Measurements from ENCODE around the gene PRKAG1. TPM values are rescaled to one million over a fixed set of nuclear protein-coding genes. Genes with fewer than 3 reads are reported as not detected.
A peak's percentile ranks its signal among the peaks of the same experiment; 100 is the strongest.

The PRKAG1 gene
- total and polyA plus RNA-seq, 10 of the 15 experiments (the other 5 are each of a cell fraction or from before 2014, with no cell fraction given): 44.5 to 91.6 (median 60.9) TPM

DNA sequence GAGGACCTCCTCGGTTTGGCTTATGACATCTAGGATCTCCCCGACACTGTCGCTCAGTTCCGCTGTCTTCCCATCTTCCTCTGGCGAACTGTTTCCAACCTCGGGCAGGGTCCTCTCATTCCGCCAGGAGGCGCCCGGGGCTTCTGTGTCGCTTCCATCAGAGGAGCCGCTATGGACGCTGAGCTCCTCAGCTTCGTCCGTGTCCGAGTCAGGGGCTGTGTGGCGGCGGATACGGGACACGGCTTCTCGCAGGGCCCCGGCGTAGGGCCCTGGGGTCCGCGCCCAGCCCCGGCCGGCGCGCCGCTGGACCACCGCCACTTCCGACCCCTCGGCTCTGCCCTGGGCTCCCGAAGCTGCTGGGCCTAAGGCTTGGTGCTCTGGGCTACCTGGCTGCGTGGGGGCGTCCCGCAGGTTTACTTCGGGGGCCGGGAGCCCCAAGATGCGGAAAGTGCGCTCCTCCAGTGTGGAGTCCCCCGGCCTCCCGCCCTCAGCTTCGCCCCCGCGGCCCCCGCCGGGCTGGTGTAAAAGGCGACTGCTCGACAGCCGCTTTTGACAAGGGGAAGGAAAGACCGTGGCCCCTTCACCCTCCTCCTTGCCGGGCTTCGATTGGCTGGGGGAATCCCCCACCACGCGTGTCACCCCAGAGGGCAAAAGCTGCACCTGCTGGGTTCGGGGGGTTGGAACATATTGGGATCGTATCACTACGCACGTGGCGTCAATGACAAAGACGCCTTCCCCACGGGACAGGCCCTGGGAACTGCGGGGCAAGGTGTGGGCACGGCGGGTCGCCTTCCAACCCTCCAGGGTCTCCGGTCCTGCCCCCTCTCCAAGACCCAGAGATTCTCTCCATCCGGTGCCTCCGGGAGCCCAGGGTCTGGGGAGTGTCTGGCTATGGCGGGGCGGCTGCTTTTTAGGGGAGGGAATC, 21.5 kb downstream of the PRKAG1 start (continued):
- TF ChIP-seq, protein P1, sequence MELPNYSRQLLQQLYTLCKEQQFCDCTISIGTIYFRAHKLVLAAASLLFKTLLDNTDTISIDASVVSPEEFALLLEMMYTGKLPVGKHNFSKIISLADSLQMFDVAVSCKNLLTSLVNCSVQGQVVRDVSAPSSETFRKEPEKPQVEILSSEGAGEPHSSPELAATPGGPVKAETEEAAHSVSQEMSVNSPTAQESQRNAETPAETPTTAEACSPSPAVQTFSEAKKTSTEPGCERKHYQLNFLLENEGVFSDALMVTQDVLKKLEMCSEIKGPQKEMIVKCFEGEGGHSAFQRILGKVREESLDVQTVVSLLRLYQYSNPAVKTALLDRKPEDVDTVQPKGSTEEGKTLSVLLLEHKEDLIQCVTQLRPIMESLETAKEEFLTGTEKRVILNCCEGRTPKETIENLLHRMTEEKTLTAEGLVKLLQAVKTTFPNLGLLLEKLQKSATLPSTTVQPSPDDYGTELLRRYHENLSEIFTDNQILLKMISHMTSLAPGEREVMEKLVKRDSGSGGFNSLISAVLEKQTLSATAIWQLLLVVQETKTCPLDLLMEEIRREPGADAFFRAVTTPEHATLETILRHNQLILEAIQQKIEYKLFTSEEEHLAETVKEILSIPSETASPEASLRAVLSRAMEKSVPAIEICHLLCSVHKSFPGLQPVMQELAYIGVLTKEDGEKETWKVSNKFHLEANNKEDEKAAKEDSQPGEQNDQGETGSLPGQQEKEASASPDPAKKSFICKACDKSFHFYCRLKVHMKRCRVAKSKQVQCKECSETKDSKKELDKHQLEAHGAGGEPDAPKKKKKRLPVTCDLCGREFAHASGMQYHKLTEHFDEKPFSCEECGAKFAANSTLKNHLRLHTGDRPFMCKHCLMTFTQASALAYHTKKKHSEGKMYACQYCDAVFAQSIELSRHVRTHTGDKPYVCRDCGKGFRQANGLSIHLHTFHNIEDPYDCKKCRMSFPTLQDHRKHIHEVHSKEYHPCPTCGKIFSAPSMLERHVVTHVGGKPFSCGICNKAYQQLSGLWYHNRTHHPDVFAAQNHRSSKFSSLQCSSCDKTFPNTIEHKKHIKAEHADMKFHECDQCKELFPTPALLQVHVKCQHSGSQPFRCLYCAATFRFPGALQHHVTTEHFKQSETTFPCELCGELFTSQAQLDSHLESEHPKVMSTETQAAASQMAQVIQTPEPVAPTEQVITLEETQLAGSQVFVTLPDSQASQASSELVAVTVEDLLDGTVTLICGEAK (IDR thresholded peaks at IDR 0.05; ENCODE audit: borderline replicate concordance): no peak
- TF ChIP-seq CEBPB (IDR thresholded peaks at IDR 0.05; ENCODE audit: borderline replicate concordance in 1 of 2, low read depth in 2 of 2, low read length in 2 of 2): no peak
- TF ChIP-seq, protein P2, sequence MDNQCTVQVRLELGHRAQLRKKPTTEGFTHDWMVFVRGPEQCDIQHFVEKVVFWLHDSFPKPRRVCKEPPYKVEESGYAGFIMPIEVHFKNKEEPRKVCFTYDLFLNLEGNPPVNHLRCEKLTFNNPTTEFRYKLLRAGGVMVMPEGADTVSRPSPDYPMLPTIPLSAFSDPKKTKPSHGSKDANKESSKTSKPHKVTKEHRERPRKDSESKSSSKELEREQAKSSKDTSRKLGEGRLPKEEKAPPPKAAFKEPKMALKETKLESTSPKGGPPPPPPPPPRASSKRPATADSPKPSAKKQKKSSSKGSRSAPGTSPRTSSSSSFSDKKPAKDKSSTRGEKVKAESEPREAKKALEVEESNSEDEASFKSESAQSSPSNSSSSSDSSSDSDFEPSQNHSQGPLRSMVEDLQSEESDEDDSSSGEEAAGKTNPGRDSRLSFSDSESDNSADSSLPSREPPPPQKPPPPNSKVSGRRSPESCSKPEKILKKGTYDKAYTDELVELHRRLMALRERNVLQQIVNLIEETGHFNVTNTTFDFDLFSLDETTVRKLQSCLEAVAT (IDR thresholded peaks at IDR 0.05): no peak
- no peak for TF ChIP-seq SUPT20H (IDR thresholded peaks at IDR 0.05; ENCODE audit: borderline replicate concordance, control insufficient read depth, low read depth, low read length)
- TF ChIP-seq TBL1XR1 (IDR thresholded peaks at IDR 0.05; ENCODE audit: low read depth, low read length): no peak
- TF ChIP-seq SPI1 (IDR thresholded peaks at IDR 0.05; ENCODE audit: borderline replicate concordance, insufficient read depth, low read depth, low read length): peak; percentile 12; the same call in 1 of the 2 replicates
- peak in 1 of 2 experiments; percentile 45; a peak in 1 of 4 replicates for TF ChIP-seq BHLHE40 (IDR thresholded peaks at IDR 0.05; ENCODE audit: borderline replicate concordance in 1 of 2, low read depth in 2 of 2, low read length in 1 of 2)
- no peak for TF ChIP-seq SREBF1 (IDR thresholded peaks at IDR 0.05; ENCODE audit: low read length)
- TF ChIP-seq YBX1 (IDR thresholded peaks at IDR 0.05): no peak
- TF ChIP-seq LARP7 (IDR thresholded peaks at IDR 0.05): 0 out of 2 replicates have a peak, but pooled peaks have one; percentile 51
- no peak for TF ChIP-seq WRNIP1 (IDR thresholded peaks at IDR 0.05; ENCODE audit: borderline replicate concordance, low read depth, low read length)
- TF ChIP-seq HDAC2 (IDR thresholded peaks at IDR 0.05): no peak
- TF ChIP-seq RBBP5 (conservative IDR thresholded peaks at IDR 0.05): no peak
- TF ChIP-seq, protein P3, sequence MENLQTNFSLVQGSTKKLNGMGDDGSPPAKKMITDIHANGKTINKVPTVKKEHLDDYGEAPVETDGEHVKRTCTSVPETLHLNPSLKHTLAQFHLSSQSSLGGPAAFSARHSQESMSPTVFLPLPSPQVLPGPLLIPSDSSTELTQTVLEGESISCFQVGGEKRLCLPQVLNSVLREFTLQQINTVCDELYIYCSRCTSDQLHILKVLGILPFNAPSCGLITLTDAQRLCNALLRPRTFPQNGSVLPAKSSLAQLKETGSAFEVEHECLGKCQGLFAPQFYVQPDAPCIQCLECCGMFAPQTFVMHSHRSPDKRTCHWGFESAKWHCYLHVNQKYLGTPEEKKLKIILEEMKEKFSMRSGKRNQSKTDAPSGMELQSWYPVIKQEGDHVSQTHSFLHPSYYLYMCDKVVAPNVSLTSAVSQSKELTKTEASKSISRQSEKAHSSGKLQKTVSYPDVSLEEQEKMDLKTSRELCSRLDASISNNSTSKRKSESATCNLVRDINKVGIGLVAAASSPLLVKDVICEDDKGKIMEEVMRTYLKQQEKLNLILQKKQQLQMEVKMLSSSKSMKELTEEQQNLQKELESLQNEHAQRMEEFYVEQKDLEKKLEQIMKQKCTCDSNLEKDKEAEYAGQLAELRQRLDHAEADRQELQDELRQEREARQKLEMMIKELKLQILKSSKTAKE (IDR thresholded peaks at IDR 0.05; ENCODE audit: low read depth, poor library complexity, severe bottlenecking): no peak
- peak; percentile 83 for TF ChIP-seq YY1 (IDR thresholded peaks at IDR 0.05; ENCODE audit: low read depth, low read length)
- TF ChIP-seq TCF3 (IDR thresholded peaks at IDR 0.05; ENCODE audit: borderline replicate concordance, insufficient read depth, low read depth, low read length): 0 out of 2 replicates have a peak, but pooled peaks have one; percentile 19
- TF ChIP-seq, protein P4, sequence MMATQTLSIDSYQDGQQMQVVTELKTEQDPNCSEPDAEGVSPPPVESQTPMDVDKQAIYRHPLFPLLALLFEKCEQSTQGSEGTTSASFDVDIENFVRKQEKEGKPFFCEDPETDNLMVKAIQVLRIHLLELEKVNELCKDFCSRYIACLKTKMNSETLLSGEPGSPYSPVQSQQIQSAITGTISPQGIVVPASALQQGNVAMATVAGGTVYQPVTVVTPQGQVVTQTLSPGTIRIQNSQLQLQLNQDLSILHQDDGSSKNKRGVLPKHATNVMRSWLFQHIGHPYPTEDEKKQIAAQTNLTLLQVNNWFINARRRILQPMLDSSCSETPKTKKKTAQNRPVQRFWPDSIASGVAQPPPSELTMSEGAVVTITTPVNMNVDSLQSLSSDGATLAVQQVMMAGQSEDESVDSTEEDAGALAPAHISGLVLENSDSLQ (IDR thresholded peaks at IDR 0.05): no peak
- 0 out of 2 replicates have a peak, but pooled peaks have one; percentile 43 for TF ChIP-seq DPF2 (IDR thresholded peaks at IDR 0.05)

Measured in GM12878 (cell line).